Ascending aorta (tissue), 2 donors: ENCODE data around the gene MORC1. TPM values are rescaled to one million over a fixed set of nuclear protein-coding genes. Genes with fewer than 3 reads are reported as not detected.

ENCODE experiments used
- DNase-seq, 2 donors: peaks; one replicate each; pipeline ENCODE4 v3.0.0-alpha.2; 2019; ENCODE audit warnings: low spot score in 2 of 2
- H3K27ac ChIP-seq, 2 donors: fragments of 200-600 bp; sonication (generic); one replicate each; pipeline ENCODE4 v1.5.1; 2016 to 2017; ENCODE audit warnings: mild to moderate bottlenecking in 1 of 2
- H3K27me3 ChIP-seq: fragments of 200-600 bp; sonication (generic); one replicate; pipeline ENCODE4 v1.5.1; 2017
- H3K36me3 ChIP-seq, 2 donors: fragments of 200-600 bp; sonication (generic); one replicate each; pipeline ENCODE4 v1.5.1; 2016
- H3K4me1 ChIP-seq, 2 donors: fragments of 200-600 bp; sonication (generic); one replicate each; pipeline ENCODE4 v1.5.1; 2016 to 2017; ENCODE audit warnings: mild to moderate bottlenecking in 1 of 2
- H3K4me3 ChIP-seq, 2 donors: fragments of 200-600 bp; sonication (generic); one replicate each; pipeline ENCODE4 v1.5.1; 2016 to 2017; ENCODE audit warnings: mild to moderate bottlenecking in 1 of 2
- H3K9me3 ChIP-seq, 2 donors: fragments of 200-600 bp; sonication (generic); one replicate each; pipeline ENCODE4 v1.5.1; 2016
- CTCF ChIP-seq, 3 experiments: fragments of 200-600 bp in 2 of 3; fragments of 450-650 bp in 1 of 3; sonication (generic) in 2 of 3; IDR thresholded peaks; one replicate each; pipeline ENCODE4 v1.5.1; 2016 to 2019; ENCODE audit warnings: antibody characterized with exemption in 3 of 3, mild to moderate bottlenecking in 1 of 3, moderate library complexity in 1 of 3
- intact Hi-C: fragments of 100-400 bp; cut with DNase I; formaldehyde crosslinking; loops from one replicate; pipeline ENCODE4 v1.15.1; 2023
- total RNA-seq: library from RNA; depleted of rRNA; stranded (reverse); fragments of >200 nt; gene quantifications from one replicate; pipeline ENCODE4 v1.1.0, GENCODE V29; 2016

The MORC1 gene
- total RNA-seq, 1 donor from 2014 or later = not detected

GRCh38 chr3:108970561-108970960 lies 147.4 kb downstream of the MORC1 start:
- no peaks in the 10 kb centered on the region for H3K9me3 ChIP-seq
- DNase-seq = no peak
- intact Hi-C loops = no loop called here
- TF ChIP-seq CTCF (IDR thresholded peaks at IDR 0.05) = no peak
- no peak overlapping the region for H3K4me3 ChIP-seq
- H3K4me1 ChIP-seq = no peaks in the 10 kb centered on the region
- no peaks in the 10 kb centered on the region for H3K27me3 ChIP-seq
- no peaks in the 10 kb centered on the region for H3K36me3 ChIP-seq
- no peak overlapping the region for H3K27ac ChIP-seq

DNA sequence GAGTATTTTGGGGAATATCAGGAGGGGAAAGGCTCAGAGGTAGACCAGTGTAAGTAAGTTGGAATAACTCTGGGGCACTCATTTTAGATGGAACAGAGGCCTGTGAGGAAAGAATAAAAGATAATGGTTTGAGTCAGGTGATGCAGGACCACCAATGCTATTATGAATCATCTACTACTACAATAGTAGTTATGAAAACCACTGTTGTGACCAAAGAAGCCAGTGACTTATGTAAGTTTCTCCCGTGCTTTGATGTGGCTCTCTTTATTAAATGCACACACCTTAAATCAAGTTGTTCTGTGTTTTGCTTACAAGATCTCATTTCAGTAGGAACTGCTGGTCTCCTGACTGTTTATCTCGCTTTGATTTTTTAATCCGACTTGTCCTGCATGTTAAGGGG lies 151.2 kb downstream of the MORC1 start:
- DNase-seq = no peak
- H3K27ac ChIP-seq = no peak overlapping the region
- H3K9me3 ChIP-seq = no peaks in the 10 kb centered on the region
- no peaks in the 10 kb centered on the region for H3K36me3 ChIP-seq
- intact Hi-C loops = no loop called here
- no peaks in the 10 kb centered on the region for H3K27me3 ChIP-seq
- no peak overlapping the region for H3K4me3 ChIP-seq
- no peaks in the 10 kb centered on the region for H3K4me1 ChIP-seq
- TF ChIP-seq CTCF (IDR thresholded peaks at IDR 0.05) = no peak

DNA sequence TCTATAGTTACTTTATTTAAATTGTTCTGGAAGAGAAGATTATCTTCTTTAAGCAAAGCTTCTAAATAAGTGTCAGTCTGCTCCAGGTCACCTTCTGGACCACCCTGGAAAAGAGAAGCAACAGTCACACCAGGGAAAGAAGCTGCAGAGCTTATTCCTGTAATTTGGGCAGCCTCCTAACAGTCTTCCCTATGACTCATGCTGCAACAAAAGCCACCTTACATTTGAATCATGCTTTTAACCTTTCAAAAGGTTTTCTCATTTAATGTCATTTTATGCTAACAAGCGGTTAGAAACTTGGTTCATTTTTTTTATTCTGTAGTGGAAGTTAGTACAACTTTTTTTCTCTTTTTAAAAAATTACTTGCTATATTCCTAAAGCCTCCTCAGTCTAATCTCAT lies 158.9 kb downstream of the MORC1 start:
- DNase-seq = no peak
- H3K4me1 ChIP-seq = no peaks in the 10 kb centered on the region
- no peaks in the 10 kb centered on the region for H3K27me3 ChIP-seq
- no peak overlapping the region for H3K27ac ChIP-seq
- no peak overlapping the region for H3K4me3 ChIP-seq
- H3K9me3 ChIP-seq = no peaks in the 10 kb centered on the region
- intact Hi-C loops = no loop called here
- TF ChIP-seq CTCF (IDR thresholded peaks at IDR 0.05) = no peak
- no peaks in the 10 kb centered on the region for H3K36me3 ChIP-seq

GRCh38 chr3:108953700-108954099 lies 164.2 kb downstream of the MORC1 start, which contains the start of gene GUCA1C:
TSS of gene GUCA1C (minus strand) at chr3:108953879. CDS start at chr3:108953762, 117 bp downstream.
- Histone ChIP-seq H3K27ac (no peak within 1 kb of the TSS), H3K4me1 (no peaks in the 10 kb centered on the region), H3K4me3 (no peak within 1 kb of the TSS), H3K9me3 (no peaks in the 10 kb centered on the region), H3K27me3 (no peaks in the 10 kb centered on the region), H3K36me3 (no peaks in the 10 kb centered on the region)
- DNase-seq = no peak
- no peak for TF ChIP-seq CTCF (IDR thresholded peaks at IDR 0.05)
- intact Hi-C loops = no loop called here

DNA sequence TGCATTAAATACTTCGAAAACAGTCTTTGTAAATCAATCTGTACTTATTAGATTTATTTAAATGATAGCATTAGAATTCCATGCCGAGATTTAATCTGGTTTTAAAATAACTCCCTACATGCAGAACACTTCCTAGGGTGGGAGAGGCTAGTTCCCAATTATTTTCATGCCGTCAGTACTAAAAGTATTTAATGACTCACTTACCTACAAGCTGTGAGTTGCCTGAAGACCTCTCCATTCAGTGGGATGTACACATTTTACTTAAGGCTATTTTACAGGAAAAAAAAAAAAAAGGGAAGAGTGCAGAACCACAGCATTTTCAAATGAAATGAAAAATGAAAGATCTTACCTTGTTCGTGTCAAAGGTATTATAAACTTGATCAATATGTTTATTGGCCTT lies 164.7 kb downstream of the MORC1 start:
- no peak overlapping the region for H3K4me3 ChIP-seq
- no peak overlapping the region for H3K27ac ChIP-seq
- no peaks in the 10 kb centered on the region for H3K4me1 ChIP-seq
- H3K36me3 ChIP-seq = no peaks in the 10 kb centered on the region
- intact Hi-C loops = no loop called here
- TF ChIP-seq CTCF (IDR thresholded peaks at IDR 0.05) = no peak
- H3K27me3 ChIP-seq = no peaks in the 10 kb centered on the region
- no peaks in the 10 kb centered on the region for H3K9me3 ChIP-seq
- no peak for DNase-seq

GRCh38 chr3:108951820-108952501 lies 166.0 kb downstream of the MORC1 start:
- no peak overlapping the region for H3K27ac ChIP-seq
- no peaks in the 10 kb centered on the region for H3K9me3 ChIP-seq
- H3K4me1 ChIP-seq = no peaks in the 10 kb centered on the region
- H3K27me3 ChIP-seq = no peaks in the 10 kb centered on the region
- H3K36me3 ChIP-seq = no peaks in the 10 kb centered on the region
- no peak for TF ChIP-seq CTCF (IDR thresholded peaks at IDR 0.05)
- H3K4me3 ChIP-seq = no peak overlapping the region
- intact Hi-C loops = no loop called here
- no peak for DNase-seq
